DOHH2 (cell line): Measurements from ENCODE around the gene TMPO.
"Not testable (repeated sequence)": the region's sequence is repeated elsewhere in the genome, so short reads cannot be mapped to it uniquely, and the experiment has no call there.

ENCODE experiments used
- H3F3A ChIP-seq: fragments of 200-600 bp; sonication (generic), shearing (Covaris generic); 2 replicates; pipeline ENCODE4 v1.6.0; 2016; ENCODE audit warnings: antibody characterized with exemption, mild to moderate bottlenecking; ENCODE audit not compliant: control insufficient read depth, insufficient read depth
- H3K27ac ChIP-seq: fragments of 200-600 bp; sonication (generic); 2 replicates; pipeline ENCODE4 v1.5.1; 2014; ENCODE audit warnings: low read depth, mild to moderate bottlenecking, low read length, moderate library complexity
- H3K27me3 ChIP-seq: fragments of 200-600 bp; sonication (generic); 2 replicates; pipeline ENCODE4 v1.6.1; 2014; ENCODE audit warnings: mild to moderate bottlenecking, low read length, mixed read lengths; ENCODE audit not compliant: control insufficient read depth
- H3K36me3 ChIP-seq: fragments of 200-600 bp; sonication (generic); 2 replicates; pipeline ENCODE4 v1.6.1; 2014; ENCODE audit warnings: mild to moderate bottlenecking, low read length, moderate library complexity, mixed read lengths; ENCODE audit not compliant: control insufficient read depth
- H3K4me1 ChIP-seq: fragments of 200-600 bp; sonication (generic); 2 replicates; pipeline ENCODE4 v1.6.1; 2014; ENCODE audit warnings: mild to moderate bottlenecking, low read length, mixed read lengths; ENCODE audit not compliant: control insufficient read depth
- H3K4me2 ChIP-seq: fragments of 200-600 bp; sonication (generic); 2 replicates; pipeline ENCODE4 v1.6.0; 2014; ENCODE audit warnings: mild to moderate bottlenecking, low read length, moderate library complexity
- H3K4me3 ChIP-seq: fragments of 200-600 bp; sonication (generic); 2 replicates; pipeline ENCODE4 v1.5.1; 2014; ENCODE audit warnings: mild to moderate bottlenecking, low read length, mixed read lengths
- H3K79me2 ChIP-seq: fragments of 200-600 bp; sonication (generic); 2 replicates; pipeline ENCODE4 v1.6.1; 2014; ENCODE audit warnings: mild to moderate bottlenecking, low read length, mixed read lengths; ENCODE audit not compliant: control insufficient read depth
- H3K9me2 ChIP-seq: fragments of 200-600 bp; sonication (generic); replicated peaks from 2 replicates; pipeline ENCODE4 v1.6.1; 2014; ENCODE audit warnings: mild to moderate bottlenecking, low read length, mixed read lengths; ENCODE audit not compliant: control insufficient read depth
- H3K9me3 ChIP-seq: fragments of 200-600 bp; sonication (generic); 2 replicates; pipeline ENCODE4 v1.6.1; 2014; ENCODE audit warnings: antibody characterized with exemption, low read length, mixed read lengths; ENCODE audit not compliant: control insufficient read depth, insufficient read depth
- H4K20me1 ChIP-seq: fragments of 200-600 bp; sonication (generic); 2 replicates; pipeline ENCODE4 v1.6.0; 2014; ENCODE audit warnings: low read depth, mild to moderate bottlenecking, antibody characterized with exemption, low read length, moderate library complexity; ENCODE audit not compliant: control insufficient read depth, insufficient read depth
- EZH2phosphoT487 ChIP-seq: fragments of 200-600 bp; sonication (generic); IDR thresholded peaks from 2 replicates; pipeline ENCODE4 v1.6.1; 2017; ENCODE audit warnings: borderline replicate concordance, mild to moderate bottlenecking, antibody characterized with exemption, low read length, moderate library complexity, mixed read lengths
- TF ChIP-seq, protein P1 (sequence below): fragments of 200-600 bp; sonication (generic); IDR thresholded peaks from one replicate; pipeline ENCODE4 v1.5.1; 2014; ENCODE audit warnings: antibody characterized with exemption, mild to moderate bottlenecking, low read depth, low read length; ENCODE audit not compliant: poor library complexity, severe bottlenecking

Gene TMPO

DNA sequence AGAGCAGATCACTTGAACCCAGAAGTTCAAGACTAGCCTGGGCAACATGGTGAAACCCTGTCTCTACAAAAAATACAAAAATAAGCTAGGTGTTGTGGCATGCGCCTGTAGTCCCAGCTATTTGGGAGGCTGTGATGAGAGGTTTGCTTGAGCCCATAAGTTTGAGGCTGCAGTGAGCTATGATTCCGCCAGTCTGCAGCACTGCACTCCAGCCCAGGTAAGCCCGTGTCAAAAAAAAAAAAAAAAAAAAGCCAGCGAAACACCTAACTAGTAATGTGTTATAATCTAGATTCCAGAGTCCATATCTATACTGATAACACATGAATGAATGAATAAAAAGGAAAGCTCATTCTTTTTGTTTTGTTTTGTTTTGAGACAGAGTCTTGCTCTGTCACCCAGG is 59.6 kb downstream of the TMPO start:
- Histone ChIP-seq H3K79me2 (no peaks in the 10 kb centered on the region), H3K9me2 (no peaks in the 10 kb centered on the region), H3K27ac (no peak overlapping the region), H4K20me1 (no peaks in the 10 kb centered on the region), H3K4me1 (no peaks in the 10 kb centered on the region), H3F3A (no peaks in the 10 kb centered on the region), H3K27me3 (peaks cover 5% of the 10 kb centered on the region; the same call in 1 of the 2 replicates), H3K4me2 (no peak overlapping the region), H3K4me3 (no peak overlapping the region), H3K36me3 (no peaks in the 10 kb centered on the region), H3K9me3 (no peaks in the 10 kb centered on the region)
- TF ChIP-seq, protein P1, sequence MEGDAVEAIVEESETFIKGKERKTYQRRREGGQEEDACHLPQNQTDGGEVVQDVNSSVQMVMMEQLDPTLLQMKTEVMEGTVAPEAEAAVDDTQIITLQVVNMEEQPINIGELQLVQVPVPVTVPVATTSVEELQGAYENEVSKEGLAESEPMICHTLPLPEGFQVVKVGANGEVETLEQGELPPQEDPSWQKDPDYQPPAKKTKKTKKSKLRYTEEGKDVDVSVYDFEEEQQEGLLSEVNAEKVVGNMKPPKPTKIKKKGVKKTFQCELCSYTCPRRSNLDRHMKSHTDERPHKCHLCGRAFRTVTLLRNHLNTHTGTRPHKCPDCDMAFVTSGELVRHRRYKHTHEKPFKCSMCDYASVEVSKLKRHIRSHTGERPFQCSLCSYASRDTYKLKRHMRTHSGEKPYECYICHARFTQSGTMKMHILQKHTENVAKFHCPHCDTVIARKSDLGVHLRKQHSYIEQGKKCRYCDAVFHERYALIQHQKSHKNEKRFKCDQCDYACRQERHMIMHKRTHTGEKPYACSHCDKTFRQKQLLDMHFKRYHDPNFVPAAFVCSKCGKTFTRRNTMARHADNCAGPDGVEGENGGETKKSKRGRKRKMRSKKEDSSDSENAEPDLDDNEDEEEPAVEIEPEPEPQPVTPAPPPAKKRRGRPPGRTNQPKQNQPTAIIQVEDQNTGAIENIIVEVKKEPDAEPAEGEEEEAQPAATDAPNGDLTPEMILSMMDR, result no peak
- TF ChIP-seq EZH2phosphoT487, result no peak

DNA sequence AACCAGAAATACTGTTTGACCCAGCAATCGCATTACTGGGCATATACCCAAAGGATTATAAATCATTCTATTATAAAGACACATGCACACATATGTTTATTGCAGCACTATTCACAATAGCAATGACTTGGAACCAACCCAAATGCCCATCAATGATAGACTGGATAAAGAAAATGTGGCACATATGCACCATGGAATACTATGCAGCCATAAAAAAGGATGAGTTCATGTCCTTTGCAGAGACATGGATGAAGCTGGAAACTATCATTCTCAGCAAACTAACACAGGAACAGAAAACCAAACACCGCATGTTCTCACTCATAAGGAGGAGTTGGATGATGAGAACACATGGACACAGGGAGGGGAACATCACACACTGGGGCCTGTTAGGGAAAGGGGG is 61.4 kb downstream of the TMPO start:
- H3F3A ChIP-seq, H4K20me1 ChIP-seq, H3K36me3 ChIP-seq, H3K9me2 ChIP-seq, H3K4me2 ChIP-seq, H3K79me2 ChIP-seq, H3K27me3 ChIP-seq, H3K4me3 ChIP-seq, H3K27ac ChIP-seq, H3K4me1 ChIP-seq, H3K9me3 ChIP-seq: not testable (repeated sequence)

DNA sequence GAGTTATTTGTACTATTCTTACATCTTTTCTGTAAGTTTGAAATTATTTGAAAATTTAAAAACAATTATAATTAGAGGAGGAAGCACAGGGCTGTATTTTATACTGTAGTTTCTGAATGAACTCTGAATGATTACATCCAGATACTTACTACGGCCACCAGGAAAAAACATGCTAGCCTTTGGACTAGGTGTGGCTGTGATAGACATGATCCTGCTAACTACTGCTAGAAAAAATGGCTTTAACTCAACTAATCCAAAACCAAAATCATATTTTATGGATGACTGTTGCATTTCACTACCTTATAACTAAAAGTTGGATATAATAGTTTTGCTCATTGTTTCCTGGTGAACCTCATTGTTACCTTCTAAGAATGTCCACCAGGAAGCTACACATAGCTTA is 63.0 kb downstream of the TMPO start:
- no peak for TF ChIP-seq EZH2phosphoT487
- TF ChIP-seq, protein P1, result no peak
- Histone ChIP-seq H3K36me3 (no peaks in the 10 kb centered on the region), H3K4me2 (no peak overlapping the region), H3K4me1 (no peaks in the 10 kb centered on the region), H3F3A (no peaks in the 10 kb centered on the region), H3K27ac (no peak overlapping the region), H4K20me1 (no peaks in the 10 kb centered on the region), H3K27me3 (peaks cover 5% of the 10 kb centered on the region), H3K79me2 (no peaks in the 10 kb centered on the region), H3K9me3 (no peaks in the 10 kb centered on the region), H3K9me2 (no peaks in the 10 kb centered on the region), H3K4me3 (no peak overlapping the region)

DNA sequence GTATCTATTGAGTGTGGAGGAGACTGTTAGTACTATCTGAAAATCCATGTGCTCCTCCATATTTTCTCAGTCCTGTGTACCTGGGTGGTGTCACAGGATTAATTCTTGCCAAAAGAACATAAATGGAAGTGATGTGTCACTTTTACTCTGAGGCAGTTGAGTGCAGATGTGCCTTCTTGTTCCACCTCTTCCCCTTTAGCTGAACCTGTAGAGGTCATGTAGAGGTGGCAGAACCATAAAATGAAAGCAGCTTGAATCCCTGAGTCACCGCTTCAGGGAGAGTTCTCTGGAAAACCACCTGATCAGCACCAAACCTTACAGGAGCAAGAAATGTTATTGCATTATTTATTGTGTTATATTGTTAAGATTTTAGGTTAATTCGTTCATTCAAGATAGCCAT is 63.4 kb downstream of the TMPO start:
- Histone ChIP-seq H4K20me1 (no peaks in the 10 kb centered on the region), H3K27ac (no peak overlapping the region), H3K79me2 (no peaks in the 10 kb centered on the region), H3K27me3 (peaks cover 5% of the 10 kb centered on the region), H3K36me3 (no peaks in the 10 kb centered on the region), H3K4me3 (no peak overlapping the region), H3K4me2 (no peak overlapping the region), H3F3A (no peaks in the 10 kb centered on the region), H3K9me3 (no peaks in the 10 kb centered on the region), H3K9me2 (no peaks in the 10 kb centered on the region), H3K4me1 (no peaks in the 10 kb centered on the region)
- TF ChIP-seq EZH2phosphoT487, result no peak
- TF ChIP-seq, protein P1, result no peak
